Measurements from ENCODE around the gene EPN2. TPM values are rescaled to one million over a fixed set of nuclear protein-coding genes. Genes with fewer than 3 reads are reported as not detected.
A peak's percentile ranks its signal among the peaks of the same experiment; 100 is the strongest.

The EPN2 gene
- polyA plus RNA-seq, 1 of the 3 experiments (the other 2 are of a cell fraction): 38.9 TPM

DNA sequence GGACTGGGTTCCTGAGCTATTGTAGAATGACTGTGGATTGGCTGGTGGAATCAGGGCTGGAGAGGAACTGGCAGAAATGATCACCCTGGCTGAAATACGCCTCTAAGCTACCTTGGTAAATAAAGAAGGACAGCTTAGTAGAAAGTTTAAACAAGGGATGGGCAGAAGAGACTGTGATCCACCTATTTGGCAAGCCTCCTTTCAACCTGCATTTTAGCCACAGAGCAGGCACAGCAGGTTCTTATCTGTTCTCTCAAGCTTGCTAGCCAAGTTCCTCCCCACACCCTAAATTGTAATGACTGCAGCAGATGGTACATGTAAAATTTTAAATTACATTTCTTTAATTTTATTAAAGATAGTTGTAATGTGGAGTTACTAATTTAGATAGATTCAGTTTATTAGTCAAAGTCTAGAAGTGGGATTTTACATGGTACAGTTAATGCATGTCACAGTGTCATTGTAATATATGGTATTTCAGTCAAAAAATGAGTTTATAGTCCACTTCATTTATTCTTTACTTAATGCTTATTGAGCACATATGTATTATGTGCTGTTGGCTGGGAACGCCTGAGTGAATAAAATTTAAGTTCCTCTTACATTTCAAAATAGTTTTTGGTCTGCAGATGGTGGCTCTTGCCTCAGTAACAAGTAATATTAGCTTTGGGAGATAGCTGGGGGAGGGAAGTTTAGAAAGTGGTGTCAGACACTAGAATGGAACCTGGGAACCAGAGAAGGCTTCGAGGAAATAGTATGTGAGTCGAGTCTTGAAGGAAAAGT, 11.2 kb downstream of the EPN2 start (continued):
- TF ChIP-seq, protein P1, sequence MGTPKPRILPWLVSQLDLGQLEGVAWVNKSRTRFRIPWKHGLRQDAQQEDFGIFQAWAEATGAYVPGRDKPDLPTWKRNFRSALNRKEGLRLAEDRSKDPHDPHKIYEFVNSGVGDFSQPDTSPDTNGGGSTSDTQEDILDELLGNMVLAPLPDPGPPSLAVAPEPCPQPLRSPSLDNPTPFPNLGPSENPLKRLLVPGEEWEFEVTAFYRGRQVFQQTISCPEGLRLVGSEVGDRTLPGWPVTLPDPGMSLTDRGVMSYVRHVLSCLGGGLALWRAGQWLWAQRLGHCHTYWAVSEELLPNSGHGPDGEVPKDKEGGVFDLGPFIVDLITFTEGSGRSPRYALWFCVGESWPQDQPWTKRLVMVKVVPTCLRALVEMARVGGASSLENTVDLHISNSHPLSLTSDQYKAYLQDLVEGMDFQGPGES (IDR thresholded peaks at IDR 0.05; ENCODE audit: low read depth, low read length): no peak
- TF ChIP-seq CHD2 (IDR thresholded peaks at IDR 0.05; ENCODE audit: low read length, partially characterized antibody) (no peak), FOXM1 (IDR thresholded peaks at IDR 0.05; ENCODE audit: low read depth) (no peak)
- TF ChIP-seq, protein P2, sequence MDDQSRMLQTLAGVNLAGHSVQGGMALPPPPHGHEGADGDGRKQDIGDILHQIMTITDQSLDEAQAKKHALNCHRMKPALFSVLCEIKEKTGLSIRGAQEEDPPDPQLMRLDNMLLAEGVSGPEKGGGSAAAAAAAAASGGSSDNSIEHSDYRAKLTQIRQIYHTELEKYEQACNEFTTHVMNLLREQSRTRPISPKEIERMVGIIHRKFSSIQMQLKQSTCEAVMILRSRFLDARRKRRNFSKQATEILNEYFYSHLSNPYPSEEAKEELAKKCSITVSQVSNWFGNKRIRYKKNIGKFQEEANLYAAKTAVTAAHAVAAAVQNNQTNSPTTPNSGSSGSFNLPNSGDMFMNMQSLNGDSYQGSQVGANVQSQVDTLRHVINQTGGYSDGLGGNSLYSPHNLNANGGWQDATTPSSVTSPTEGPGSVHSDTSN (IDR thresholded peaks at IDR 0.05): no peak

DNA sequence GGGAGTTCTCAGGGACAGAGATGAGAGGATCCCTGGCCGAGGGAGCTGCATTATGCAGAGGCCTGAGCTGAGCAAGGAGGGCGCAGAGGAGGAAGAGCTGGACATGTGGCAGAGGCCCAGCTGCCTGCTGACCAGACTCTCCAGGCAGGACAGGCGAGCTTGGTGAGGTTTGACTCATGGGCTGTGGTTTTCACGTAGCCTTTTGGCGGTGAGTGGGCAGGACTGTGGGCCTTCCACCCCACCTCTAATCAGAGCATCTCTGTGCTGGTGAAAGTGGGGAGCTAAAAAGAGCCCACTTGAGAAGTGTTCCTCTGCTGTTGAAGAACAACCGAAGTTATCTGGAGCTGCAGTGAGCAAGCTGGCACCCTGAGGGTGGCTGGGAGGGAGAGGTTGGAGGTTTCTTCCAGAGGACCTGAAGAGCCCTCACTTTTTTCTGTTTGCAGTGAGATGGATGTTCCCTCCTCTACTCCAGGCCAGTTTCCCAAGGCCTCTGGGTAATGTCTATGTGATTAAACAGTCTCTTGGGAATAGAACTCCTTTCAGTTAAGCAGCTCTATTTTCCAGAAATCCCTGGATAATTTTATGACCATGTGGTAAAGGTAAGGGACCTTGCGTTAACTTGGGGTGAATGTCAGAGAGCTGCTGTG, 11.9 kb downstream of the EPN2 start:
- ChIA-PET POLR2A (interaction anchor here (1.8 kb wide), 1 partner anchor 400 kb away, joined by 4 read pairs; the partner anchor contains the start of gene ALDH3A2), CTCF (interaction anchor here (0.6 to 3.4 kb wide), 4 partner anchors 11 to 503 kb away, joined by 3 to 10 read pairs (median 4); no protein-coding TSS in a partner anchor)
- TF ChIP-seq, protein P3, sequence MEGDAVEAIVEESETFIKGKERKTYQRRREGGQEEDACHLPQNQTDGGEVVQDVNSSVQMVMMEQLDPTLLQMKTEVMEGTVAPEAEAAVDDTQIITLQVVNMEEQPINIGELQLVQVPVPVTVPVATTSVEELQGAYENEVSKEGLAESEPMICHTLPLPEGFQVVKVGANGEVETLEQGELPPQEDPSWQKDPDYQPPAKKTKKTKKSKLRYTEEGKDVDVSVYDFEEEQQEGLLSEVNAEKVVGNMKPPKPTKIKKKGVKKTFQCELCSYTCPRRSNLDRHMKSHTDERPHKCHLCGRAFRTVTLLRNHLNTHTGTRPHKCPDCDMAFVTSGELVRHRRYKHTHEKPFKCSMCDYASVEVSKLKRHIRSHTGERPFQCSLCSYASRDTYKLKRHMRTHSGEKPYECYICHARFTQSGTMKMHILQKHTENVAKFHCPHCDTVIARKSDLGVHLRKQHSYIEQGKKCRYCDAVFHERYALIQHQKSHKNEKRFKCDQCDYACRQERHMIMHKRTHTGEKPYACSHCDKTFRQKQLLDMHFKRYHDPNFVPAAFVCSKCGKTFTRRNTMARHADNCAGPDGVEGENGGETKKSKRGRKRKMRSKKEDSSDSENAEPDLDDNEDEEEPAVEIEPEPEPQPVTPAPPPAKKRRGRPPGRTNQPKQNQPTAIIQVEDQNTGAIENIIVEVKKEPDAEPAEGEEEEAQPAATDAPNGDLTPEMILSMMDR (IDR thresholded peaks at IDR 0.05): no peak
- TF ChIP-seq JUND (IDR thresholded peaks at IDR 0.05) (peak; percentile 49; the same call in 1 of the 2 replicates), NFIC (IDR thresholded peaks at IDR 0.05; ENCODE audit: borderline replicate concordance) (peak; percentile 42; the same call in 1 of the 2 replicates), MXI1 (IDR thresholded peaks at IDR 0.05; ENCODE audit: low read depth, low read length) (no peak), MEF2A (IDR thresholded peaks at IDR 0.05; ENCODE audit: borderline replicate concordance, low read depth) (no peak), TCF12 (IDR thresholded peaks at IDR 0.05) (peak; percentile 68), EP300 (IDR thresholded peaks at IDR 0.05; ENCODE audit: borderline replicate concordance in 1 of 2, low read depth in 1 of 2, low read length in 1 of 2) (peak in 1 of 2 experiments; percentile 40; a peak in 1 of 4 replicates), FOSL2 (IDR thresholded peaks at IDR 0.05; ENCODE audit: borderline replicate concordance, low read depth) (peak; percentile 48; the same call in 1 of the 2 replicates), YY1 (IDR thresholded peaks at IDR 0.05; ENCODE audit: low read depth) (0 out of 2 replicates have a peak, but pooled peaks have one; percentile 30)
- TF ChIP-seq, protein P4, sequence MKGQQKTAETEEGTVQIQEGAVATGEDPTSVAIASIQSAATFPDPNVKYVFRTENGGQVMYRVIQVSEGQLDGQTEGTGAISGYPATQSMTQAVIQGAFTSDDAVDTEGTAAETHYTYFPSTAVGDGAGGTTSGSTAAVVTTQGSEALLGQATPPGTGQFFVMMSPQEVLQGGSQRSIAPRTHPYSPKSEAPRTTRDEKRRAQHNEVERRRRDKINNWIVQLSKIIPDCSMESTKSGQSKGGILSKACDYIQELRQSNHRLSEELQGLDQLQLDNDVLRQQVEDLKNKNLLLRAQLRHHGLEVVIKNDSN (IDR thresholded peaks at IDR 0.05; ENCODE audit: borderline replicate concordance, low read depth): 0 out of 2 replicates have a peak, but pooled peaks have one; percentile 20
- TF ChIP-seq, protein P5, sequence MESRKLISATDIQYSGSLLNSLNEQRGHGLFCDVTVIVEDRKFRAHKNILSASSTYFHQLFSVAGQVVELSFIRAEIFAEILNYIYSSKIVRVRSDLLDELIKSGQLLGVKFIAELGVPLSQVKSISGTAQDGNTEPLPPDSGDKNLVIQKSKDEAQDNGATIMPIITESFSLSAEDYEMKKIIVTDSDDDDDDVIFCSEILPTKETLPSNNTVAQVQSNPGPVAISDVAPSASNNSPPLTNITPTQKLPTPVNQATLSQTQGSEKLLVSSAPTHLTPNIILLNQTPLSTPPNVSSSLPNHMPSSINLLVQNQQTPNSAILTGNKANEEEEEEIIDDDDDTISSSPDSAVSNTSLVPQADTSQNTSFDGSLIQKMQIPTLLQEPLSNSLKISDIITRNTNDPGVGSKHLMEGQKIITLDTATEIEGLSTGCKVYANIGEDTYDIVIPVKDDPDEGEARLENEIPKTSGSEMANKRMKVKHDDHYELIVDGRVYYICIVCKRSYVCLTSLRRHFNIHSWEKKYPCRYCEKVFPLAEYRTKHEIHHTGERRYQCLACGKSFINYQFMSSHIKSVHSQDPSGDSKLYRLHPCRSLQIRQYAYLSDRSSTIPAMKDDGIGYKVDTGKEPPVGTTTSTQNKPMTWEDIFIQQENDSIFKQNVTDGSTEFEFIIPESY (IDR thresholded peaks at IDR 0.05; ENCODE audit: borderline replicate concordance, low read depth): no peak
- TF ChIP-seq, protein P6, sequence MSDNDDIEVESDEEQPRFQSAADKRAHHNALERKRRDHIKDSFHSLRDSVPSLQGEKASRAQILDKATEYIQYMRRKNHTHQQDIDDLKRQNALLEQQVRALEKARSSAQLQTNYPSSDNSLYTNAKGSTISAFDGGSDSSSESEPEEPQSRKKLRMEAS (IDR thresholded peaks at IDR 0.05; ENCODE audit: low read depth): peak; percentile 91
- TF ChIP-seq, protein P2 (IDR thresholded peaks at IDR 0.05): peak; percentile 7; the same call in 1 of the 2 replicates
- Histone ChIP-seq H3K9ac (no peak overlapping the region), H3K27me3 (ENCODE audit: insufficient read depth) (no peaks in the 10 kb centered on the region), H3K27ac (ENCODE audit: low read depth in 2 of 2, low read length in 1 of 2) (peak overlapping the region; percentile 28 to 47; a peak in 3 of 4 replicates), H3K9me2 (no peaks in the 10 kb centered on the region), H3F3A (replicated peaks; ENCODE audit: insufficient read depth) (peaks cover 10% of the 10 kb centered on the region), H3K36me3 (replicated peaks in 1 of 2; ENCODE audit: control insufficient read depth in 1 of 2, insufficient read depth in 2 of 2, low read length in 1 of 2) (peaks cover 0 to 9% of the 10 kb centered on the region in 2 experiments), H2AFZ (ENCODE audit: low read depth) (no peak overlapping the region), H4K20me1 (ENCODE audit: insufficient read depth) (peaks cover 72% of the 10 kb centered on the region), H3K4me1 (ENCODE audit: control insufficient read depth in 1 of 2, insufficient read depth in 2 of 2, low read depth in 1 of 2, low read length in 1 of 2) (peaks cover 20 to 29% of the 10 kb centered on the region in 2 experiments; a peak in 2 of 4 replicates), H3K4me3 (ENCODE audit: low read depth in 2 of 2, low read length in 1 of 2) (no peak overlapping the region), H3K9me3 (no peaks in the 10 kb centered on the region), H3K79me2 (ENCODE audit: insufficient read depth) (peaks cover 89% of the 10 kb centered on the region), H3K4me2 (0 out of 2 replicates have a peak overlapping the region, but pooled peaks have one; percentile 26)
- 64% methylated on average over 7 of the region's 7 CpGs for WGBS (ENCODE audit: low lambda C conversion rate)
- no peak for DNase-seq

Data from SK-N-SH (cell line).